Activated CD8-positive, alpha-beta memory T cell treated with anti-CD3 and anti-CD28 coated beads, Interleukin-2, amount 10 ng/mL, durations not matched to agents 7 days and 5 days (primary cell): Measurements from ENCODE around the gene PLEKHN1. TPM values are rescaled to one million over a fixed set of nuclear protein-coding genes. Genes with fewer than 3 reads are reported as not detected.

Experiments used
- ATAC-seq: fragments of 150-1000 bp; cut with Tn5 transposase; one replicate; pipeline ENCODE4 v1.10.0; 2021; ENCODE audit warnings: moderate library complexity
- CTCF ChIA-PET: fragments of 350-600 bp; sonication (Branson Sonifier 250); formaldehyde crosslinking; loops from one replicate; lab custom pipeline; 2021; ENCODE audit warnings: antibody characterized with exemption; lab: Charles Lee
- DNase-seq: peaks from one replicate; pipeline ENCODE4 v3.0.0-alpha.2; 2020
- H3K27ac Mint-ChIP-seq: one replicate; pipeline ENCODE4 v1.8.0; 2021; ENCODE audit warnings: mild to moderate bottlenecking, mixed read lengths
- H3K27me3 Mint-ChIP-seq: one replicate; pipeline ENCODE4 v1.8.0; 2021; ENCODE audit warnings: mixed read lengths
- H3K36me3 Mint-ChIP-seq: one replicate; pipeline ENCODE4 v1.8.0; 2021; ENCODE audit warnings: mild to moderate bottlenecking, mixed read lengths
- H3K4me1 Mint-ChIP-seq: one replicate; pipeline ENCODE4 v1.8.0; 2021; ENCODE audit warnings: mixed read lengths
- H3K4me3 Mint-ChIP-seq: one replicate; pipeline ENCODE4 v1.8.0; 2021; ENCODE audit warnings: mild to moderate bottlenecking, moderate library complexity, mixed read lengths
- H3K9me3 Mint-ChIP-seq: one replicate; pipeline ENCODE4 v1.8.0; 2022; ENCODE audit warnings: low read depth, mixed read lengths
- total RNA-seq, 2 experiments: library from RNA; stranded (reverse); gene quantifications; one replicate each; pipeline ENCODE4 v1.2.3, GENCODE V29; 2021

Gene PLEKHN1
- total RNA-seq: 1 to 10 TPM; 3.3 to 3.9 TPM

DNA sequence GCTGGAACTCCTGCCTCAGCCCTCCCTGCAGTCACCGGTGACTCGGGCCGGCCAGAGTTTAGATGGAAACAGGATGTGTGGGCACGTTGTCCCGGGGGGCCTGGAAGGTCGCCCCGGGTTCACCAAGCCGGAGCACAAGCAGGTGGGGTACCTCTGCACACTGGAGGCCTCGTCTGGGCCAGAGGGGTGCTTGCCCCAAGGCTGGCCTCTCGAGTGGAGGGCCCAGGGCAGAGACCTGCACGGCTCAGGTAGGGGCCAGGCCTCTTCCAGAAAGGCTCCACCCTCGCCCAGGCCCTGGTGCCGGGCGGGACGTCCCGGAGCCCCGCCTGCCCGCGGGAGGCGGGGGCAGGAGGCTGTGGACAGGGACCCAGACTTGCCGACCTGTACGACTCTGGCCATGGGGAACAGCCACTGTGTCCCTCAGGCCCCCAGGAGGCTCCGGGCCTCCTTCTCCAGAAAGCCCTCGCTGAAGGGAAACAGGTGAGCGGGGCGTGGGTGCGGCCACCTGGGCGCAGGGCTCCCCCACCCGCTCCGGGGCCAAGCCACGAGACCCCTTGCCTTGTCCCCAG, at the start of gene PLEKHN1:
Gene PLEKHN1, plus strand, starts transcription at position 348 of the 569 bp plus-strand sequence. Its CDS starts 50 bp downstream, at position 398.
- CTCF ChIA-PET: interaction anchor here (0.6 to 1.3 kb wide), 9 partner anchors 9 to 409 kb away, joined by 3 to 17 read pairs (median 3); partner anchors contain the start of gene AURKAIP1
- Mint-ChIP-seq H3K27ac (peak within 1 kb of the TSS; percentile 85), H3K4me3 (peak within 1 kb of the TSS; percentile 79), H3K9me3 (no peaks in the 10 kb centered on the region), H3K36me3 (peaks cover 1% of the 10 kb centered on the region), H3K27me3 (peaks cover 6% of the 10 kb centered on the region), H3K4me1 (peaks cover 20% of the 10 kb centered on the region)
- ATAC-seq (peak; percentile 68), DNase-seq (peak; percentile 69)

GRCh38 chr1:917076-917459, 49.2 kb upstream of the PLEKHN1 start:
- ATAC-seq (no peak), DNase-seq (no peak)
- Mint-ChIP-seq H3K9me3 (no peaks in the 10 kb centered on the region), H3K4me3 (no peak overlapping the region), H3K27ac (no peak overlapping the region), H3K36me3 (no peaks in the 10 kb centered on the region), H3K4me1 (peaks cover 16% of the 10 kb centered on the region), H3K27me3 (peaks cover 42% of the 10 kb centered on the region)
- CTCF ChIA-PET: interaction anchor here (0.9 kb wide), 1 partner anchor 21 kb away, joined by 3 read pairs; no protein-coding TSS in a partner anchor

GRCh38 chr1:917466-918091, 48.7 kb upstream of the PLEKHN1 start:
- ATAC-seq (no peak), DNase-seq (no peak)
- no peak overlapping the region for H3K27ac Mint-ChIP-seq
- CTCF ChIA-PET: interaction anchor here (1.3 kb wide), 1 partner anchor 12 kb away, joined by 3 read pairs; no protein-coding TSS in a partner anchor
- H3K36me3 Mint-ChIP-seq: no peaks in the 10 kb centered on the region
- H3K4me1 Mint-ChIP-seq: peaks cover 12% of the 10 kb centered on the region
- H3K27me3 Mint-ChIP-seq: peaks cover 42% of the 10 kb centered on the region
- H3K9me3 Mint-ChIP-seq: no peaks in the 10 kb centered on the region
- no peak overlapping the region for H3K4me3 Mint-ChIP-seq

- Mint-ChIP-seq H3K4me3 (no peak overlapping the region), H3K9me3 (no peaks in the 10 kb centered on the region), H3K36me3 (no peaks in the 10 kb centered on the region), H3K27me3 (peaks cover 43% of the 10 kb centered on the region), H3K4me1 (peaks cover 12% of the 10 kb centered on the region), H3K27ac (no peak overlapping the region)
- CTCF ChIA-PET: interaction anchor here (1.3 to 1.5 kb wide), 2 partner anchors 13 to 49 kb away, joined by 3 read pairs; no protein-coding TSS in a partner anchor
- DNase-seq (no peak), ATAC-seq (no peak)
These were observed 47.9 kb upstream of the PLEKHN1 start for GRCh38 chr1:918353-918752.

DNA sequence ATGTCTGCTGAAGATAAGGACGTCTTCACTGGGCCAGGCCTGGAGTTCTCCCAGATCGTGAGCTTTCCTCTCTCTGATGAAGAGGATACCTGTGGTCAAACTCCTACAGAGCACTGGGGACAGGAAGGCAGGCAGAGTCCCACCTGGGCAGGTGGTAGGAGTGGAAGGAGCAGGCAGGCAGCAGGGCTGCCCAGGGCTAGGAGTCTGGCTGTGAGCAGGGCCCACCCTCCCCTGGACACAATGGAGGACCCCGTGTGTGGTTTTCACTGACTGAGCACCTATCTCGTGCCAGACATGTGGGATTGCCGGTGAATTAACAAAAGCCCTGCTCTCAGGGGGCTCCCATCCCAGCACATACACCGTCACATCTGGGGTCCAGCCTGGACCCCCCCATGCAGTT, 47.4 kb upstream of the PLEKHN1 start:
- no peaks in the 10 kb centered on the region for H3K36me3 Mint-ChIP-seq
- H3K27ac Mint-ChIP-seq: no peak overlapping the region
- peaks cover 13% of the 10 kb centered on the region for H3K4me1 Mint-ChIP-seq
- DNase-seq: no peak
- CTCF ChIA-PET: interaction anchor here (1.3 to 1.5 kb wide), 2 partner anchors 14 to 49 kb away, joined by 3 read pairs; no protein-coding TSS in a partner anchor
- H3K4me3 Mint-ChIP-seq: no peak overlapping the region
- no peak for ATAC-seq
- H3K9me3 Mint-ChIP-seq: no peaks in the 10 kb centered on the region
- H3K27me3 Mint-ChIP-seq: peaks cover 41% of the 10 kb centered on the region

- Mint-ChIP-seq H3K4me3 (no peak overlapping the region), H3K36me3 (no peaks in the 10 kb centered on the region), H3K27ac (no peak overlapping the region), H3K9me3 (no peaks in the 10 kb centered on the region), H3K4me1 (peaks cover 13% of the 10 kb centered on the region), H3K27me3 (peaks cover 41% of the 10 kb centered on the region)
- CTCF ChIA-PET: interaction anchor here (1.5 kb wide), 1 partner anchor 50 kb away, joined by 3 read pairs; no protein-coding TSS in a partner anchor
- DNase-seq (no peak), ATAC-seq (no peak)
These were observed 46.9 kb upstream of the PLEKHN1 start for GRCh38 chr1:919271-919872.

DNA sequence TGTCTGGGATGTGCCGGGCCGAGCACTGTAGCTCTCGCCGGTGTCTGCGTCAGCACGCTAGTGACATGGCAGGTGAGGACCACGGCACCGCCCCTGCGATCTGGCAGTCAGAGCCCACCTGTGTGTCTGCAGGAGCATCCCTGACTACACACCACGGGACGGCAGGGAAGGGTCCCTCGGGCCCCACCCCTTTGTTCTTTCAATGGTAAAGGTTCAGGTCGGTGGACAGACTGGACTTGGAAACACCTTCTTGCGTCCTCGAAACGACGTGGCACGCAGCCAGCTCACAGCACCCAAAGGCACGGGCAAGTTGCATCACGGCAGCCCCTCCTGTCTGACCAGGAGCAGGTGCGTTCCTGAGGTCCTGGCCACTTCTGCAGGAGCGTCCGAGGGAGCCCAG, 46.3 kb upstream of the PLEKHN1 start:
- no peak overlapping the region for H3K4me3 Mint-ChIP-seq
- CTCF ChIA-PET: no interaction called here
- no peak for DNase-seq
- H3K36me3 Mint-ChIP-seq: no peaks in the 10 kb centered on the region
- H3K9me3 Mint-ChIP-seq: no peaks in the 10 kb centered on the region
- peaks cover 45% of the 10 kb centered on the region for H3K27me3 Mint-ChIP-seq
- peaks cover 13% of the 10 kb centered on the region for H3K4me1 Mint-ChIP-seq
- no peak for ATAC-seq
- H3K27ac Mint-ChIP-seq: no peak overlapping the region

DNA sequence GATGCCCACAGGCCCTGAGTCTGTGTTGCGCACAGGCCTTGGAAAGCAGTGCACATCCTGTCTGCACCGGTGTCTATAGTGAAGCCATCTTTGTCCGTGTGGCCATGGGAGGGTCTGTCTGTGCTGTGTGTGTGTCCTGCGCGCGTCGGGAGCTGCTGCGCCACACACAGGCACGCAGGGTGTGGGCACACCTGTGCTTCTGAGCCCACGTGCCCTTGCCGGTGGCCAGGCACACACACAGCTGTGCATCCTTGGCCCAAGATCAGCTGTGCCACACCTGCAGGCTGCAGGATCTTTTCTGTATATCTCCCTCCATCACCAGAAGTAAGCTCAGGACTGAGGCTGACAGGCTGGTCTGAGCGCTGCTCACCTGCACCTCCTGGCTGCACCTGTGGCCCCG, 45.8 kb upstream of the PLEKHN1 start:
- no peak overlapping the region for H3K4me3 Mint-ChIP-seq
- H3K4me1 Mint-ChIP-seq: peaks cover 13% of the 10 kb centered on the region
- ATAC-seq (no peak), DNase-seq (no peak)
- H3K27me3 Mint-ChIP-seq: peaks cover 46% of the 10 kb centered on the region
- CTCF ChIA-PET: no interaction called here
- no peaks in the 10 kb centered on the region for H3K36me3 Mint-ChIP-seq
- no peak overlapping the region for H3K27ac Mint-ChIP-seq
- no peaks in the 10 kb centered on the region for H3K9me3 Mint-ChIP-seq

- Mint-ChIP-seq H3K27ac (no peak overlapping the region), H3K36me3 (no peaks in the 10 kb centered on the region), H3K27me3 (peaks cover 53% of the 10 kb centered on the region), H3K4me3 (no peak overlapping the region), H3K4me1 (peaks cover 13% of the 10 kb centered on the region), H3K9me3 (no peaks in the 10 kb centered on the region)
- CTCF ChIA-PET: no interaction called here
- DNase-seq (no peak), ATAC-seq (peak; percentile 46)
These were observed 45.1 kb upstream of the PLEKHN1 start for GRCh38 chr1:921011-921837.

GRCh38 chr1:923131-923990, 42.9 kb upstream of the PLEKHN1 start, which contains the start of gene SAMD11:
Gene SAMD11 (plus strand): TSS chr1:923923. CDS start chr1:924432, 509 bp downstream.
- H3K36me3 Mint-ChIP-seq: no peaks in the 10 kb centered on the region
- ATAC-seq (peak; percentile 35), DNase-seq (no peak)
- no peaks in the 10 kb centered on the region for H3K9me3 Mint-ChIP-seq
- H3K4me3 Mint-ChIP-seq: peak within 1 kb of the TSS; percentile 46
- CTCF ChIA-PET: interaction anchor here (0.7 kb wide), 1 partner anchor 21 kb away, joined by 3 read pairs; no protein-coding TSS in a partner anchor
- peak within 1 kb of the TSS; percentile 17 for H3K27ac Mint-ChIP-seq
- H3K27me3 Mint-ChIP-seq: peaks cover 67% of the 10 kb centered on the region
- peaks cover 13% of the 10 kb centered on the region for H3K4me1 Mint-ChIP-seq

GRCh38 chr1:923991-924655, 42.2 kb upstream of the PLEKHN1 start:
- H3K27ac Mint-ChIP-seq: no peak overlapping the region
- H3K27me3 Mint-ChIP-seq: peaks cover 66% of the 10 kb centered on the region

More at GRCh38 chr1:923991-924655, 42.2 kb upstream of the PLEKHN1 start:
- Mint-ChIP-seq H3K36me3 (no peaks in the 10 kb centered on the region), H3K9me3 (no peaks in the 10 kb centered on the region), H3K4me1 (peaks cover 13% of the 10 kb centered on the region), H3K4me3 (no peak overlapping the region)
- DNase-seq (no peak), ATAC-seq (no peak)
- CTCF ChIA-PET: no interaction called here
